Ovary (tissue), 3 donors: ENCODE data around the gene BRPF1.

Experiments
- CTCF ChIP-seq, 3 donors: fragments of 450-650 bp in 2 of 3; fragments of 200-600 bp in 1 of 3; IDR thresholded peaks; one replicate each; pipeline versions ENCODE4 v1.5.1 to v1.8.0; 2016 to 2022; ENCODE audit warnings: antibody characterized with exemption in 3 of 3, mild to moderate bottlenecking in 1 of 3
- POLR2A ChIP-seq: fragments of 450-650 bp; IDR thresholded peaks from one replicate; pipeline ENCODE4 v1.6.1; 2017; ENCODE audit warnings: antibody characterized with exemption, mild to moderate bottlenecking, moderate library complexity
- donor health status: DM: no; HTN: no; CAD: no.

DNA sequence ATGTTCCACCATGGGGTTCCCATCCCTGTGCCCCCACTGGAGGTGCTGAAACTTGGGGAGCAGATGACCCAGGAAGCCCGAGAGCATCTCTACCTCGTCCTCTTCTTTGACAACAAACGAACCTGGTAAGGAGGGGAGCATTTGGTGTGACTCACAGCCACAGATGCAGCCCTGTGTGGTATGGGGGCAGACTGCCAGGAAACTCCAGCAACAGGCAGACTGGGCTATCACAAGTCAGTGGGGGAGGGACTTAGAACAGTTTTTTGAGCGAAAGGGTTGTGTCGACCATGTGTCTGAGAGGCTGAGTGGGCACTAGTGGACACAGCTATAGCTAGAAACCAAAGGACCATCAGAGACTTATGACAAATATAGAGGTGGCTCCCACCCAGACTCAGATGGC lies 14.8 kb downstream of the BRPF1 start:
- TF ChIP-seq CTCF (IDR thresholded peaks at IDR 0.05) (no peak), POLR2A (no peak)
